ENCODE measurements around the gene DEPDC7. TPM values are rescaled to one million over a fixed set of nuclear protein-coding genes. Genes with fewer than 3 reads are reported as not detected.
A peak's percentile ranks its signal among the peaks of the same experiment; 100 is the strongest.
"Not testable (repeated sequence)": the region's sequence is repeated elsewhere in the genome, so short reads cannot be mapped to it uniquely, and the experiment has no call there.

The DEPDC7 gene
- total and polyA plus RNA-seq, 4 donors, result 3.1 to 12.7 (median 5.5) TPM

DNA sequence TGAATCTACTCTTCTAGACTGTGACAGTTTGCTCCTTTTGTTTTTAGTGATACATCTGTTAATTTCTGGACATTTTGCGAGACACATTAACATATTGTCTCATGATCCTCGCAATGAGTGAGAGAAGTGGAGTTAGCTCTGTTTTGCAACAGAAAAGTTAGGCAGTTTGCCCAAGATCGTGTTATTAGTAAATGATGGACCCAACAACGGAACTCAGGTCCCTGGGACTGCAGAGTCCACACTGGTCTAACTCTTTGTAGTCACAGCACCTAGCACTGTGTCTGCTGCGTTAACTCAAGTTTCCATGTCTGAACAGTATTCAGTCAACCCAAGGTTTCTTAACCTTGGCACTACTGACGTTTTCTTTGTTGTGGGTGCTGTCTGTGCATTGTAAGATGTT lies 3.2 kb downstream of the DEPDC7 start:
- no peaks in the 10 kb centered on the region for H3K9me3 ChIP-seq (ENCODE audit: control insufficient read depth, insufficient read depth, low read length)
- H3K4me3 ChIP-seq (ENCODE audit: low read depth, low read length), result no peak overlapping the region
- no peak for DNase-seq (ENCODE audit: low read depth in 4 of 6, low spot score in 6 of 6)
- no peaks in the 10 kb centered on the region for H3K36me3 ChIP-seq (ENCODE audit: control insufficient read depth, insufficient read depth, low read length)
- 98% methylated on average over 4 of the region's 6 CpGs for WGBS (ENCODE audit: insufficient coverage)
- no peaks in the 10 kb centered on the region for H3K27me3 ChIP-seq (ENCODE audit: control insufficient read depth, insufficient read depth, low read length)
- H3K27ac ChIP-seq (ENCODE audit: low read depth, low read length), result no peak overlapping the region
- H3K4me1 ChIP-seq (ENCODE audit: control insufficient read depth, insufficient read depth, low read length), result peaks cover 8% of the 10 kb centered on the region

DNA sequence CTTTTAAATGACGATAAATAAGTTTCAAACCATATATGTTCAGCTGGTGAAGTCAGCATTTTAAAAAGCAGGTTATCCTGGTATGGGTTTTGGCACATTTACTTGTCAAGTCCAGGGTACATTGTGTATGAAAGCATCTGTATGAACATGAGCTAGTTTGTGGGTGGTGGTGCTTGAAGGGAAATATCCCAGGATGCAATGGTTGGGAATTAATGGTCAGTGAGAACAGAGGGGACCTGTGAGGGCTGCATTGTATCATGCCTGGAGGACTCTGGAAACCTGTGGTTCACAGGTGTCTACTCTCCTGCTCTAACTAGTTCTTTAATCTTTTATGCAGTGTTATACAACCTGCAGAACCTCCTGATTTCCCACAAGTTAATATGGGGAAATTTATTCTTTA lies 5.8 kb downstream of the DEPDC7 start:
- DNase-seq (ENCODE audit: low read depth in 4 of 6, low spot score in 6 of 6), result no peak
- Histone ChIP-seq H3K27ac (ENCODE audit: low read depth, low read length) (no peak overlapping the region), H3K36me3 (ENCODE audit: control insufficient read depth, insufficient read depth, low read length) (no peaks in the 10 kb centered on the region), H3K27me3 (ENCODE audit: control insufficient read depth, insufficient read depth, low read length) (no peaks in the 10 kb centered on the region), H3K4me3 (ENCODE audit: low read depth, low read length) (no peak overlapping the region), H3K9me3 (ENCODE audit: control insufficient read depth, insufficient read depth, low read length) (no peaks in the 10 kb centered on the region), H3K4me1 (ENCODE audit: control insufficient read depth, insufficient read depth, low read length) (no peaks in the 10 kb centered on the region)
- no CpG with 5 or more reads among the region's 1 CpG for WGBS (ENCODE audit: insufficient coverage)

GRCh38 chr11:33021937-33022336 lies 6.3 kb downstream of the DEPDC7 start:
- Histone ChIP-seq H3K27ac (ENCODE audit: low read depth, low read length) (no peak overlapping the region), H3K4me3 (ENCODE audit: low read depth, low read length) (no peak overlapping the region), H3K27me3 (ENCODE audit: control insufficient read depth, insufficient read depth, low read length) (no peaks in the 10 kb centered on the region), H3K9me3 (ENCODE audit: control insufficient read depth, insufficient read depth, low read length) (no peaks in the 10 kb centered on the region), H3K36me3 (ENCODE audit: control insufficient read depth, insufficient read depth, low read length) (no peaks in the 10 kb centered on the region), H3K4me1 (ENCODE audit: control insufficient read depth, insufficient read depth, low read length) (no peaks in the 10 kb centered on the region)
- WGBS (ENCODE audit: insufficient coverage), result no CpG with 5 or more reads among the region's 1 CpG
- no peak for DNase-seq (ENCODE audit: low read depth in 4 of 6, low spot score in 6 of 6)

GRCh38 chr11:33025339-33025722 lies 9.7 kb downstream of the DEPDC7 start:
- H3K4me3 ChIP-seq (ENCODE audit: low read depth, low read length), result no peak overlapping the region
- no peaks in the 10 kb centered on the region for H3K4me1 ChIP-seq (ENCODE audit: control insufficient read depth, insufficient read depth, low read length)
- no peaks in the 10 kb centered on the region for H3K27me3 ChIP-seq (ENCODE audit: control insufficient read depth, insufficient read depth, low read length)
- H3K9me3 ChIP-seq (ENCODE audit: control insufficient read depth, insufficient read depth, low read length), result no peaks in the 10 kb centered on the region
- DNase-seq (ENCODE audit: low read depth in 4 of 6, low spot score in 6 of 6), result no peak
- no peaks in the 10 kb centered on the region for H3K36me3 ChIP-seq (ENCODE audit: control insufficient read depth, insufficient read depth, low read length)
- no peak overlapping the region for H3K27ac ChIP-seq (ENCODE audit: low read depth, low read length)
- WGBS (ENCODE audit: insufficient coverage), result no CpG with 5 or more reads among the region's 3 CpGs

DNA sequence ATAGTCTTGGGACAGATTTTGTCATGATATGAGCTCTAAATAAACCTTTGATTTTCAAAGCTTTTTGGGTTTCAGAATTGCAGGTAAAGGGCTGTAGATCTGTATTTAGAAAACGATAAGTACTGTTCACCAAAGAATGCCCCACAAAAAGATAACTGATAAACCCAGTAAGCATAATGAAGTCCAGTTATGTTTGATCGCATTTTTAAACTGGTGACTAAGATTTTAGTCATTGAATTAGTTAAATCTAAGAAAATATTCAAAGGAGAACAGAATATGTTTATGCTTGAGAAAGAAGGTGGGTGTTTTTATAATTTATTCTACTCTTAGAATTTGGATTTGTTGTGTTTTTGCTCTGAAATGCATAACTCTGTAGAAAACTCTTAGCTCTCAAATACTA lies 11.6 kb downstream of the DEPDC7 start:
- no CpG with 5 or more reads among the region's 2 CpGs for WGBS (ENCODE audit: insufficient coverage)
- Histone ChIP-seq H3K4me3 (ENCODE audit: low read depth, low read length) (no peak overlapping the region), H3K27ac (ENCODE audit: low read depth, low read length) (peak overlapping the region; percentile 69)

GRCh38 chr11:33027846-33028536 lies 12.3 kb downstream of the DEPDC7 start:
- Histone ChIP-seq H3K27ac (ENCODE audit: low read depth, low read length) (peak overlapping the region; percentile 69), H3K36me3 (ENCODE audit: control insufficient read depth, insufficient read depth, low read length) (no peaks in the 10 kb centered on the region), H3K4me3 (ENCODE audit: low read depth, low read length) (no peak overlapping the region), H3K9me3 (ENCODE audit: control insufficient read depth, insufficient read depth, low read length) (no peaks in the 10 kb centered on the region), H3K27me3 (ENCODE audit: control insufficient read depth, insufficient read depth, low read length) (no peaks in the 10 kb centered on the region), H3K4me1 (ENCODE audit: control insufficient read depth, insufficient read depth, low read length) (no peaks in the 10 kb centered on the region)
- peak in 1 of 6 donors; percentile 9 for DNase-seq (ENCODE audit: low read depth in 4 of 6, low spot score in 6 of 6)
- no CpG with 5 or more reads among the region's 4 CpGs for WGBS (ENCODE audit: insufficient coverage)

More for the DNA sequence above, 11.6 kb downstream of the DEPDC7 start:
- no peaks in the 10 kb centered on the region for H3K4me1 ChIP-seq (ENCODE audit: control insufficient read depth, insufficient read depth, low read length)
- no peaks in the 10 kb centered on the region for H3K9me3 ChIP-seq (ENCODE audit: control insufficient read depth, insufficient read depth, low read length)
- no peaks in the 10 kb centered on the region for H3K27me3 ChIP-seq (ENCODE audit: control insufficient read depth, insufficient read depth, low read length)
- no peaks in the 10 kb centered on the region for H3K36me3 ChIP-seq (ENCODE audit: control insufficient read depth, insufficient read depth, low read length)
- DNase-seq (ENCODE audit: low read depth in 4 of 6, low spot score in 6 of 6), result no peak

DNA sequence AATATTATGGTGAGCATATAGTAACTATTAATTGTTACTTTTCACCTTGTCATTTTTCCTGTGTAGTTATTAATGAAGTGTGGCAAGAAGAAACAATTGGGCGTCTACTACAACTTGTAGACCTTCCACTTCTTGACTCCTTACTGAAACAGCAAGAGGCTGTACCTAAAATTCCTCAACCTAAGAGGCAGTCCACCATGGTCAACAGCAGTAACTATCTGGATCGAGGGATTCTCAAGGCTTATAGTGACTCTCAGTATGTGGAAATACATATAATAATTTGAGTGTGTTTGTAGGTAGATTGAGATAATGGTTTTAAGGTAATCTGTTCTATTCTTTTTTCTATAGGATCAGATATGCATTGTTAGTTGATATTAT lies 12.8 kb downstream of the DEPDC7 start:
- no CpG with 5 or more reads among the region's 2 CpGs for WGBS (ENCODE audit: insufficient coverage)
- no peaks in the 10 kb centered on the region for H3K9me3 ChIP-seq (ENCODE audit: control insufficient read depth, insufficient read depth, low read length)
- no peak overlapping the region for H3K4me3 ChIP-seq (ENCODE audit: low read depth, low read length)
- H3K36me3 ChIP-seq (ENCODE audit: control insufficient read depth, insufficient read depth, low read length), result no peaks in the 10 kb centered on the region
- DNase-seq (ENCODE audit: low read depth in 4 of 6, low spot score in 6 of 6), result no peak
- H3K4me1 ChIP-seq (ENCODE audit: control insufficient read depth, insufficient read depth, low read length), result no peaks in the 10 kb centered on the region
- H3K27me3 ChIP-seq (ENCODE audit: control insufficient read depth, insufficient read depth, low read length), result no peaks in the 10 kb centered on the region
- H3K27ac ChIP-seq (ENCODE audit: low read depth, low read length), result peak overlapping the region; percentile 69

DNA sequence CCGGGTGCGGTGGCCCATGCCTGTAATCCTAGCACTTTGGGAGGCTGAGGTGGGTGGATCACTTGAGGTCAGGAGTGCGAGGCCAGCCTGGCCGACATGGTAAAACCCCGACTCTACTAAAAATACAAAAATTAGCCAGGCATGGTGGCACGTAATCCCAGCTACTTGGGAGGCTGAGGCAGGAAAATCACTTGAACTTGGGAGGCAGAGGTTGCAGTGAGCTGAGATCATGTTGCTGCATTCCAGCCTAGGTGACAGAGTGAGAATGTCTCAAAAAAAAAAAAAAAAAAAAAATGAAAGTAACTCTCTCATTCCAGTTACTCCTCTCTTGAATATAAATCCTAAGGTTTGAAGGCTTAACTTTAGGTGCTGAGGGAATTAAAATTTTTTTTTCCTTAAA lies 13.5 kb downstream of the DEPDC7 start:
- H3K9me3 ChIP-seq (ENCODE audit: control insufficient read depth, insufficient read depth, low read length); H3K27ac ChIP-seq (ENCODE audit: low read depth, low read length); DNase-seq (ENCODE audit: low read depth in 4 of 6, low spot score in 6 of 6); H3K27me3 ChIP-seq (ENCODE audit: control insufficient read depth, insufficient read depth, low read length); H3K4me1 ChIP-seq (ENCODE audit: control insufficient read depth, insufficient read depth, low read length); H3K4me3 ChIP-seq (ENCODE audit: low read depth, low read length); H3K36me3 ChIP-seq (ENCODE audit: control insufficient read depth, insufficient read depth, low read length): not testable (repeated sequence)
- 100% methylated on average over 3 of the region's 6 CpGs for WGBS (ENCODE audit: insufficient coverage)

GRCh38 chr11:33033493-33033892 lies 17.8 kb downstream of the DEPDC7 start:
- no peaks in the 10 kb centered on the region for H3K36me3 ChIP-seq (ENCODE audit: control insufficient read depth, insufficient read depth, low read length)
- H3K4me3 ChIP-seq (ENCODE audit: low read depth, low read length), result no peak overlapping the region
- no peaks in the 10 kb centered on the region for H3K4me1 ChIP-seq (ENCODE audit: control insufficient read depth, insufficient read depth, low read length)
- no peak overlapping the region for H3K27ac ChIP-seq (ENCODE audit: low read depth, low read length)
- no peak for DNase-seq (ENCODE audit: low read depth in 4 of 6, low spot score in 6 of 6)
- H3K27me3 ChIP-seq (ENCODE audit: control insufficient read depth, insufficient read depth, low read length), result no peaks in the 10 kb centered on the region
- H3K9me3 ChIP-seq (ENCODE audit: control insufficient read depth, insufficient read depth, low read length), result no peaks in the 10 kb centered on the region
- WGBS (ENCODE audit: insufficient coverage), result no CpG with 5 or more reads among the region's 4 CpGs

- no peak overlapping the region for H3K4me3 ChIP-seq (ENCODE audit: low read depth, low read length)
- no CpG with 5 or more reads among the region's 1 CpG for WGBS (ENCODE audit: insufficient coverage)
- no peaks in the 10 kb centered on the region for H3K9me3 ChIP-seq (ENCODE audit: control insufficient read depth, insufficient read depth, low read length)
- H3K4me1 ChIP-seq (ENCODE audit: control insufficient read depth, insufficient read depth, low read length), result peaks cover 3% of the 10 kb centered on the region
- no peaks in the 10 kb centered on the region for H3K27me3 ChIP-seq (ENCODE audit: control insufficient read depth, insufficient read depth, low read length)
- H3K36me3 ChIP-seq (ENCODE audit: control insufficient read depth, insufficient read depth, low read length), result no peaks in the 10 kb centered on the region
- no peak overlapping the region for H3K27ac ChIP-seq (ENCODE audit: low read depth, low read length)
- no peak for DNase-seq (ENCODE audit: low read depth in 4 of 6, low spot score in 6 of 6)
These were observed 19.3 kb downstream of the DEPDC7 start for GRCh38 chr11:33035011-33035410.
